ENCODE data around the gene DSTYK. TPM values are rescaled to one million over a fixed set of nuclear protein-coding genes. Genes with fewer than 3 reads are reported as not detected.

DSTYK gene
- total RNA-seq, 4 donors from 2014 or later, result 12.9 to 21.1 (median 17.5) TPM

DNA sequence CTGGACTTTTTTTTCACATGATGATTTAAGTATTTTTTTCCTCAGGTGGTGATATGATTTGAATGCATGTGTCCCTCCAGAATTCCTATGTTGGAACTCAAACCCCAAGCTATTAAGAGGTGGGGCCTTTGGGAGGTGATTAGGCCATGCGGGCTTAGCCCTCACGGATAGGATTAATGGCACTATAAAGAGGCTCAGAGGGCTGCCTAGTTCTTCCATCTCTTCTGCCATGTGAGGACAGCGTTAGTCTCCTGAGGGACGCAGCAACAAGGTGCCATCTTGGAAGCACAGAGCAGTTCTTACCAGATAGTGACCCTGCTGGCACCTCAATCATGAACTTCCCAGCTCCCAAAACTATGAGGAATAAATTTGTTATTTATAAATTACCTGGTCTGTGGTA is 71.4 kb downstream of the DSTYK start:
- Histone ChIP-seq H3K9me3 (no peaks in the 10 kb centered on the region), H3K4me1 (peaks cover 16 to 17% of the 10 kb centered on the region in 2 donors), H3K4me3 (replicated peaks in 1 of 3) (no peak overlapping the region), H3K27ac (no peak overlapping the region), H3K36me3 (no peaks in the 10 kb centered on the region), H3K27me3 (no peaks in the 10 kb centered on the region)
- TF ChIP-seq, protein P1, sequence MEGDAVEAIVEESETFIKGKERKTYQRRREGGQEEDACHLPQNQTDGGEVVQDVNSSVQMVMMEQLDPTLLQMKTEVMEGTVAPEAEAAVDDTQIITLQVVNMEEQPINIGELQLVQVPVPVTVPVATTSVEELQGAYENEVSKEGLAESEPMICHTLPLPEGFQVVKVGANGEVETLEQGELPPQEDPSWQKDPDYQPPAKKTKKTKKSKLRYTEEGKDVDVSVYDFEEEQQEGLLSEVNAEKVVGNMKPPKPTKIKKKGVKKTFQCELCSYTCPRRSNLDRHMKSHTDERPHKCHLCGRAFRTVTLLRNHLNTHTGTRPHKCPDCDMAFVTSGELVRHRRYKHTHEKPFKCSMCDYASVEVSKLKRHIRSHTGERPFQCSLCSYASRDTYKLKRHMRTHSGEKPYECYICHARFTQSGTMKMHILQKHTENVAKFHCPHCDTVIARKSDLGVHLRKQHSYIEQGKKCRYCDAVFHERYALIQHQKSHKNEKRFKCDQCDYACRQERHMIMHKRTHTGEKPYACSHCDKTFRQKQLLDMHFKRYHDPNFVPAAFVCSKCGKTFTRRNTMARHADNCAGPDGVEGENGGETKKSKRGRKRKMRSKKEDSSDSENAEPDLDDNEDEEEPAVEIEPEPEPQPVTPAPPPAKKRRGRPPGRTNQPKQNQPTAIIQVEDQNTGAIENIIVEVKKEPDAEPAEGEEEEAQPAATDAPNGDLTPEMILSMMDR (IDR thresholded peaks at IDR 0.05), result no peak
- no peak for TF ChIP-seq POLR2A (IDR thresholded peaks at IDR 0.05)
- intact Hi-C loops (cut with DNase I), result loop anchor here (10.0 kb wide), 1 partner anchor 115 kb away; no protein-coding TSS in a partner anchor
- 93 to 96% methylated on average over 4 of the region's 4 CpGs for WGBS, 2 donors
- DNase-seq, result no peak

DNA sequence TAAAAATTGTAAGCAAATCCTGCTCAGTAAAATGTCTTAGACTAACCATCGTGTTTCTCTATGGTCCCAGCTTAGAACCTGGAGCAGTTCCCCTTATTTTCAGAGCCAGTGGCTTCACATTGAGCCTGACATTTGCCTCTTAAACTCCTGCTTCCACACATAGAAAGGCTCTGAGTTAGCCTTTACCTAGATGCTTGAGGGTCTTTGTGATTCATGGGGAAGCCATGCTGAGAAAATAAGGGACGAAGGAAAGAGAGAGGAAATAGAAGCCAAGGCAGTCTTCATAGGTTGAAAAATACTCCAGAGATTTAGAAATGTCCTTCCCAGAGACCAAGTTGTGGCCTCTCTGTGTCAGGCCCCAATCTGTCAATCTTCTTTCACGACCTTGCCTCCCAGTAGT is 73.6 kb downstream of the DSTYK start:
- Histone ChIP-seq H3K4me3 (replicated peaks in 1 of 3) (no peak overlapping the region), H3K4me1 (peaks cover 9 to 10% of the 10 kb centered on the region in 2 donors), H3K27me3 (no peaks in the 10 kb centered on the region), H3K9me3 (no peaks in the 10 kb centered on the region), H3K27ac (no peak overlapping the region), H3K36me3 (no peaks in the 10 kb centered on the region)
- WGBS, 2 donors, result 78 to 87% methylated on average over 3 of the region's 3 CpGs
- no peak for DNase-seq
- TF ChIP-seq POLR2A (IDR thresholded peaks at IDR 0.05), result no peak
- TF ChIP-seq, protein P1 (IDR thresholded peaks at IDR 0.05), result no peak
- intact Hi-C loops (cut with DNase I), result no loop called here

DNA sequence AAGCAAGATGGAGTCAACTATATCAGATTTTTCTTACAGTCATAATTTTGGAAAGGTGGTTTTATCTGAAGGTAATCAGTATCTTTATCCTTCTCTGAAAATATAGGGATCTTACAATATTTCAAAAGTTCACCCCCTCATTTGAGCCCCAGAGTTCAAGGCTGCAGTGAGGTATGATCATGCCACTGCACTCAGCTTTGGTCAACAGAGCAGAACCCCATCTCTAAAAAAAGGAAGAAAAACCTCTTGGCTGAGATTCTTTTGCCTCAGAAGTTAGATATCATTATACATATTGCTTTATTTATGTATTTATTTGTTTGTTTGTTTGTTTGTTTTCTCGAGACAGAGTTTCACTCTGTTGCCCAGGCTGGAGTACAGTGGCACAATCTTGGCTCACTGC is 78.2 kb downstream of the DSTYK start:
- H3K4me3 ChIP-seq (replicated peaks in 1 of 3), result no peak overlapping the region
- intact Hi-C loops (cut with DNase I), result no loop called here
- no peak overlapping the region for H3K27ac ChIP-seq
- no peaks in the 10 kb centered on the region for H3K9me3 ChIP-seq
- TF ChIP-seq POLR2A (IDR thresholded peaks at IDR 0.05), result no peak
- TF ChIP-seq, protein P1 (IDR thresholded peaks at IDR 0.05), result no peak
- H3K4me1 ChIP-seq, result no peaks in the 10 kb centered on the region
- H3K36me3 ChIP-seq, result no peaks in the 10 kb centered on the region
- DNase-seq, result no peak
- WGBS, 2 donors, result 58 to 60% methylated on average over 1 of the region's 1 CpG
- no peaks in the 10 kb centered on the region for H3K27me3 ChIP-seq

DNA sequence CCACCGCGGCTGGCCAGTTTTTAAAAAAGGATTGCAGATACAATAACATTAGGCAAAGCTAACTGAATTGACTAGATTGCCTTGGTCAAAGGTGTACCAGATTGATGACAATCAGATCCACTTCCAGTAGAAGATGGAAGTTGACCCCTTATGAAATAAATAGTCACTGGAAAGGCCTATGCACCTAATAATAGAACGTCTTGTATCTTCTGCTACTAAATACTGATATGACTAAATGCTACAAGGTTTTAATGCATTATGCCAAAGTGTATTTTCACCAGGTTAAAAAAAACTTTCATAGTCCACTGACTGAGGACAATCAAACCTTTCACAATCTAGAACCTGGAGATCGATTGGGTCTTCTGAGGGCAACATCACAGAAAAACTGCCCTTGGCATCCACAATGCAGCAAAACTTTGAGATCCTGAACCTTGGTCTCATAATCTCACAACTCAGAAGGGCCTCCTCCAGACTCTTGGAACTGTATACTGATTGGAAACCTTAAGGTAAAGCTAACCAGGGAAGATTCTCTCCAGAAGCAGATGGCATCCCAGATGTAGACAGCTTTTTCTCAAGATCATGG is 82.0 kb downstream of the DSTYK start:
- no peak overlapping the region for H3K27ac ChIP-seq
- H3K27me3 ChIP-seq, result no peaks in the 10 kb centered on the region
- no peaks in the 10 kb centered on the region for H3K9me3 ChIP-seq
- WGBS, 2 donors, result 74 to 80% methylated on average over 4 of the region's 4 CpGs
- H3K36me3 ChIP-seq, result no peaks in the 10 kb centered on the region
- no peak for DNase-seq
- intact Hi-C loops (cut with DNase I), result no loop called here
- TF ChIP-seq, protein P1 (IDR thresholded peaks at IDR 0.05), result no peak
- TF ChIP-seq POLR2A (IDR thresholded peaks at IDR 0.05), result no peak
- H3K4me3 ChIP-seq (replicated peaks in 1 of 3), result no peak overlapping the region
- no peaks in the 10 kb centered on the region for H3K4me1 ChIP-seq

DNA sequence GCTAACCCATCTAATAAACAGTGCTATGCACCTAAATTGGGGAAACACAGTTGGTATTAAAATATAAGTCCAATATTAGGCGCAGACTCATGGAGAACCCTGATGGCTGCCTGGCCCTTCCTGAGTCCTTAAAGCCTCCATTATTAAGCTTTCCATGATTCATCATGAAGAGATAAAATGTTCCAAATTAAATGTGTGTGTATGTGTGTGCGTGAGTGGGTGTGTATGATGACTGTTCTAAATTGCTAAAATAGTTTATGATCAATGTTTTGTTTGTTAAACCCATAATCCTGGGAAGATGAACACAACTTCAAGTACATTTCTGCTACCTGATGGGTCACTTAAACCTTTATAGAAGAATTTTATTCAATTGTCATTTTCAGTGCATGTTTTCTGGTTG is 83.5 kb downstream of the DSTYK start:
- Histone ChIP-seq H3K4me3 (replicated peaks in 1 of 3) (no peak overlapping the region), H3K9me3 (no peaks in the 10 kb centered on the region), H3K4me1 (peaks cover 0 to under 1% of the 10 kb centered on the region in 2 donors), H3K27me3 (no peaks in the 10 kb centered on the region), H3K27ac (no peak overlapping the region), H3K36me3 (no peaks in the 10 kb centered on the region)
- DNase-seq, result no peak
- intact Hi-C loops (cut with DNase I), result no loop called here
- no peak for TF ChIP-seq POLR2A (IDR thresholded peaks at IDR 0.05)
- TF ChIP-seq, protein P1 (IDR thresholded peaks at IDR 0.05), result no peak
- 92 to 94% methylated on average over 2 of the region's 2 CpGs for WGBS, 2 donors

Measured in thyroid gland (tissue), 4 donors.